HG03095 (cell line): ENCODE results near the gene TAF6.

Experiments used
- ATAC-seq: cut with Tn5 transposase; IDR thresholded peaks from one replicate; pipeline ENCODE4 v1.9.1; 2021; ENCODE audit warnings: moderate library complexity; ENCODE audit not compliant: unreplicated experiment

The TAF6 gene

DNA sequence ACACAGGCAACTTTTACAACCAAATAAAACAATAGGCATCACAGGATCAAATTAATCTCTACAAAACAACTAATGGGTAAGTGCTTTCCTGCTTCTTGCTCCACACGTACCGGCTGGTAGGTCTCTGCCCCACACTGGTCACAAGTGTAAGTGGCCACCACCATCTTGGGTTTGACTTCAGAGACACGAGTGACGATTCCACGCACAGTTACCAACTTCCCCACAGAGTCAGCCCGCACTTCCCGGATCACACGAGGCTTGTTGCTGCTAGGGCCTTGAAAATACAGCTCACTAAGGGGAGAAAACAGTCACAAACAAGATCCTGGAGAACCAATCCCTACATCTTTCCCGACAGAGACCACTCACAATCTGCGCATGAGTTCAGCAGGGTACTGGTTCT is 20.2 kb downstream of the TAF6 start:
- no peak for ATAC-seq

GRCh38 chr7:100095704-100096103 is 23.5 kb downstream of the TAF6 start:
- ATAC-seq, result no peak

- no peak for ATAC-seq
Observed at GRCh38 chr7:100095289-100095688, 23.9 kb downstream of the TAF6 start.

- ATAC-seq, result no peak
Observed at GRCh38 chr7:100093925-100094486, 25.2 kb downstream of the TAF6 start.

DNA sequence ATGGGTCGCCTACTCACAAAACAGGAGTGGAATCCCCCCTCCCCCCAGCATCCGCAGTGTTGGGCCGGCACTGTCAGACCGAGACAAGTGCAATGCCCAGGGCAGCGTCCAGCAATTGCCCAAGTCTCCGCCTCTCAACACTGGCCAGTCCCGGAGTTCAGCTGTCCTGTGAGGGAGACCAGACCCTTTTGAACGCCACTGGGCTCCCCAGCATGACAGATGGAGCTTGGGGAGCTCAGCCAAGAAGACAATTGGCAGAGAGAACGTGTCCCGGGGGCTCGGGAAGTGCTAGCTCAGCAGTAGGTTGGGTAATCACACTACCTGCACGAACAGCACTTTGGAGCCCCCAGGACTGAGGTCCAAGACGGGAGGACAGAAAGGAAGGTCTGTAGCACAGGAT is 25.7 kb downstream of the TAF6 start:
- ATAC-seq, result no peak

DNA sequence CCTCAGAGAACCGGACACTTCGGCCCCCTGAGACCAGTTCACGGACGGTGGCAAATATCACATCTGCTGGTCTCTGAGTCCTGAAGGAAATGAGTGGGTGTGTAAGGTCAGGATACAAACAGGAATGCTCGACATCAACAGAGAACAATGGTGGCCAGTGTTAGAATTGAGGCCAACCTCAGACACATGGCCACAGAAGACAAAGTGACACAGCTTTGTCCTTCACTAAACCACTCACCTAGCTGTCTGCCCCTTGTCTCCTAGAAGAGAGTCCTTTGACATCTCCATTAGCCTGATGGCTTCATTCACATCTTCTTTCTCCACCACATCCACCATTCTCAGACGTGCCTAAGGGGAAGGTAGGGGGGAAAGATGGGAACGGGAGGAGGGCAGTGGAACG is 26.1 kb downstream of the TAF6 start:
- no peak for ATAC-seq

DNA sequence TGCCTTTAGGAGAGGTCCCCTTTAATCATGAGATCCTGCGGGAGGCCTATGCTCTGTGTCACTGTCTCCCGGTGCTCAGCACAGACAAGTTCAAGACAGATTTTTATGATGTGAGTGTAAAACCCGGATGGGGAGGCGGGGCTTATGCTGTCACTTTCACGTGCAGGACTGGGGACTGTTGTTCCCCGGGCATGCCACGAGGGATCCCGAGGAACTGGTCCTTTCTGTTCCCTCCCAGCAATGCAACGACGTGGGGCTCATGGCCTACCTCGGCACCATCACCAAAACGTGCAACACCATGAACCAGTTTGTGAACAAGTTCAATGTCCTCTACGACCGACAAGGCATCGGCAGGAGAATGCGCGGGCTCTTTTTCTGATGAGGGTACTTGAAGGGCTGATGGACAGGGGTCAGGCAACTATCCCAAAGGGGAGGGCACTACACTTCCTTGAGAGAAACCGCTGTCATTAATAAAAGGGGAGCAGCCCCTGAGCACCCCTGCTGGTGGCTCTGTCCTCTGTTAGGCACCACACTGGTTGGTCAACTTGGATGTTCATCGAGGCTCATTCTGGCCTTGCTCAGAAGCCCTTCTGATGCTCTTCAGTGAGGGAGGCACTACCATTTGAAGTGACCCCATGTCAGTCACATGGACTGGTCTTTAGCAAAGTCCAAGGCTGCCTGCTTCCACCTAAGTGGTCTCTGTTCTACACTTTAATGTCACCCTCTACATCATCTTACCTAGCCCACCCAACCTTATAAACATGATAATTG is 27.6 kb downstream of the TAF6 start:
- no peak for ATAC-seq

DNA sequence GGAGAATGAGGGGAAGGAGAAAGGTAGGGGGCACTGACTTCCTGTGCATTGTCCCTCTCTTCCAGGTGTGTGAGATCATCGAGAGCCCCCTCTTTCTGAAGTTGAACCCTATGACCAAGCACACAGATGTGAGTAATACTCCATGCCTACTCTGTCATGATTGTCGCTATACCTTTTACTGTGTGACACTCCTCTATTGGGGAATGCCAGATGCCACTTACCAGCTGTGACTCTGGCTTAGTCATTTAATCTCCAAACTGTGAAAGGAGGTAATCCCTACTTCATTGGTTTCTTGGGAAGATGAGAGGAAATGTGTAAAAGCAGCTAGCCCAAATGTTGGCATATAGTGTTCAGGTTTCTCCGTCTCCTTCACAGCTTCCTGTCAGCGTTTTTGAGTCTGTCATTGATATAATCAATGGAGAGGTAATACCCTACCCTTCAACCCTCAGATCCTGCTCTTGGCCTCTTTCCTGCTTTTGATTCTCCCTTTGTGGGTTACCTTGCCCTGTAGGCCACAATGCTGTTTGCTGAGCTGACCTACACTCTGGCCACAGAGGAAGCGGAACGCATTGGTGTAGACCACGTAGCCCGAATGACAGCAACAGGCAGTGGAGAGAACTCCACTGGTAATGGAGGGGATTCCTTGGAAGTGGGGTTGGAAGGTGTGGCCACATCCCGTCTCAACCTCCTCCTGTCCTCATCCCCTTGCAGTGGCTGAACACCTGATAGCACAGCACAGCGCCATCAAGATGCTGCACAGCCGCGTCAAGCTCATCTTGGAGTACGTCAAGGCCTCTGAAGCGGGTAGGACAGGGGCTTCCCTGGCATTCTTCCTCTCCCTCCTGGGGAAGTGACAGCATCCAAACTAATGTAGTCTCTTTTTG is 28.4 kb downstream of the TAF6 start:
- no peak for ATAC-seq

GRCh38 chr7:100089458-100090196 is 29.5 kb downstream of the TAF6 start:
- no peak for ATAC-seq

- ATAC-seq, result peak; percentile 44
Observed at GRCh38 chr7:100088621-100089457, 30.3 kb downstream of the TAF6 start, which contains the start of gene COPS6. TSS of gene COPS6 (plus strand) at chr7:100088969. CDS start at chr7:100088991, 22 bp downstream.

- ATAC-seq, result no peak
Observed at GRCh38 chr7:100088095-100088620, 31.0 kb downstream of the TAF6 start.

DNA sequence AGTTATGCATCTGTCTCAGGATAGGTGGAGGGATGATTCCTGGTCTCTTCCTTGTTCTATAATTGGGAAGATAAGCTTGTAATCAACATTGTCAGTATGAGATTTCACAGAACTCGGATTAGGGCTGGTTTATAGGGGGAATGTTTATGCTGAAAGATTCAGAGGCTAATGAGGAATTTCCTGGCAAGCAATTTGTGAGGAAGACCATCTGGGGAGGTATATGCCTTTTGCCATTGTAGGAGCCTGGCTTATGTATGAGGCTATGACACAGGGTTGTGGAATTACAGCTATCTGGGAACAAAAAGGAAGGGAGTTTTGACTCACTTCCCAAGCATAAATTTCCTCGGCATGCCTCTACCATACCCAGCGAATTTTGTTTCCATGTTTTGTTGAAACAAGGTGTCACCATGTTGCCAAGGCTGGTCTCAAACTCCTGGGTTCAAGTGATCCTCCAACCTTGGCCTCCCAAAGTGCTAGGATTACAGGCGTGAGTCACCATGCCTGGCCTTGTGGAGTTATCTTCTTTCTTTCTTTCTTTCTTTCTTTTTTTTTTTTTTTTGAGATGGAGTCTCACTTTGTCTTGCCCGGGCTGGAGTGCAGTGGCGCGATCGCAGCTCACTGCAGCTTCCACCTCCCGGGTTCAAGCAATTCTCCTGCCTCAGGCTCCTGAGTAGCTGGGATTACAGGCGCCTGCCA is 32.0 kb downstream of the TAF6 start:
- ATAC-seq, result no peak

GRCh38 chr7:100085515-100085914 is 33.6 kb downstream of the TAF6 start:
- no peak for ATAC-seq

DNA sequence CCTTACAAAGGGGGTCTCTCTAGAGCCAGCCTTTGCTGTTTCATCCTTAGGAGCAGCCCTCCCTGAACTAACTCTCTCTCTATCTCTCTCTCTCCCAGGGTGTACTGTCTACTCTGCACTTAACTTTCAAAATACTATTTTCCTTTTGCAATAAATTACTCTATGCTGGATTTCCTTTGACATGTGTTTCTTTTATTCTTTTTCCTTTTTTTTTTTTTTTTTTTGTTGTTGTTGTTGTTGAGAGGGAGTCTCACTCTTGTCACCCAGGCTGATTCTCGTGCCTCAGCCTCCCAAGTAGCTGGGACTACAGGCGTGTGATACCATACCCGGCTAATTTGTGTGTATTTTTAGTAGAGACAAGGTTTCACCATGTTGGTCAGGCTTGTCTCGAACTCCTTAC is 36.2 kb downstream of the TAF6 start:
- no peak for ATAC-seq

DNA sequence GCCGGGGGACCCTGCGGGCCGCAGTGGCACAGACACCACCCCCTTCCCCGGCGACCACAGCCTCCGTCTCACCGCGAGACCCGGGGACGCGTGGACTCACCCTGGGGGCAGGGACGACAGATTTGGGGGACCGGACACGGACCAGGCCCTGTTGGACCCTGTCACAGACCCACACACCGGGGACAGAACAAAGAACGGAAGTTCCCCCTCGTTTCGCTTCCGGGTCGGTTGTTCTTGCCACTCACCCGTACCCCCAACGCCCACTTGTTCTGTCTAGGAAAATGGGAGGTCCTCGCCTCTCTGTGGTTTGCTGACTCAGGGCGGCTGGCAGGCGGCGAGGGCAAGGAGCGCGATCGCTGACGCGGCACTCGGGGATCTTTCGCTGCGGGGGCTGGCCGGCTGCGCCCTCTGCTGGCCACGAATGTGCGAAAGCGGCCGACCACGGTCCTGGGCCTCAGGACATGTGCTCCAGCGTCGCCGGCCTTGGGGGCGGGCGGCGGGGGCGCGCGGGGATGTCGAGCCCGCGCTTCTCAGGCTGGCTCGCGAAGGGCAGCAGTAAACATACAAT is 37.5 kb downstream of the TAF6 start, which contains the start of gene ZNF3:
Gene ZNF3, minus strand, starts transcription at position 189 of the 568 bp plus-strand sequence. CDS start 4,366 bp downstream, outside the sequence.
- ATAC-seq, result peak; percentile 74

DNA sequence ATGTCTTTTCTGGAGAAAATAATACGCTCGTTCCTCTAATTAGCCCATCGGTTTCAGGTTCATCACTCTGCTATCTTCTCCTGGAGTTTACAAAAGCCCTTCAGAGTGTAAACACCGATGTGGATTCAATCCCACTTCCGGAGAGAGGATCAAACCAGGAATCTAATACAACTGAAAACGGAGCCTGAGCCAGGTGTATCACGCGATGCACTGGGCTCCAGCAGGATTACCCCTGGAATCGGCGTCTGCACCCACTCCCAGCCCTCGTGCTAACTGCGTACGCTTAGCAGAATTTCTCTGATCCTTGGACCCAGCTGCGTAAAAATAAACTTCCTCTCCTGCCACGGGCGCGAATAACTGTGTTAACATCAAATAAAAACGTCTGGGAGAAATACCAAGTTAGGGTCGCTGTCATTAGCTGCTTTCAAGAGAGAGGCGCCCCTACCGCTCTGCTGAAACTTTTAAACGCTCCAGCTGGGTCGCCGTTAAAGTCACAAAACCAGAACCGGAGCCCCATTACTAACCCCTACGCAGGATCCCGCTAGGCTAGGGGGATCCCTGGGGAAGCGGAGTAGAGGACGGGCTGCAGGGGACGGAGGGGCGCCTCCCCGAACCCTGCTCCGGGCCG is 38.1 kb downstream of the TAF6 start:
- ATAC-seq, result peak; percentile 10

GRCh38 chr7:100079024-100079560 is 40.1 kb downstream of the TAF6 start:
- no peak for ATAC-seq

DNA sequence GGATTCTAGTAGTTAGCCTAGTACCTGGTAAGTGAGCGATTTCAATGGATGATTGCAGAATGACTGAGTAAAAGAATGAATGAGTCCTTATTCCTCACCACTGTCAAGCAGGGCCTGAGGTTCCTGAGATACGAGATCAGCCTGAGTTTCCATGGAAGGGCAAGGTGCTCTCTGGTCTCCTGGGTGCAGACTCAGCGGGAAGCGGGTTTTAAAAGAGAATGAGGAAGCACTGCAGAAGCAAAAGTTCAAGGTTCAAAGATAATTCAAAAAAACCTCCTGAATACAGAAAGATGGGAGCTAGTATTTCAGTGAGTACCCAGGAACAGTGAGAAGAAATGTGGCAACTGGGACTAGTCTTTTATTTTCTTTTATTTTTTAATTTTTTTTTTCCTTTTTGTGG is 42.0 kb downstream of the TAF6 start:
- ATAC-seq, result no peak
